ENCODE measurements around the gene B3GNT8. TPM values are rescaled to one million over a fixed set of nuclear protein-coding genes. Genes with fewer than 3 reads are reported as not detected.
"Not testable (repeated sequence)": the region's sequence is repeated elsewhere in the genome, so short reads cannot be mapped to it uniquely, and the experiment has no call there.

Gene B3GNT8
- total RNA-seq, 1 experiment from 2014 or later = 0.96 TPM

- H3K4me3 Mint-ChIP-seq = no peak overlapping the region
- Histone ChIP-seq H4K5ac (ENCODE audit: insufficient read length, low read depth, low read length) (no peak overlapping the region), H3K27me3 (ENCODE audit: insufficient read depth, low read length) (no peaks in the 10 kb centered on the region), H3K79me1 (ENCODE audit: insufficient read depth, low read depth, low read length, poor library complexity, severe bottlenecking) (no peaks in the 10 kb centered on the region), H3K9me3 (ENCODE audit: control insufficient read depth, low read depth, low read length) (peaks cover 43% of the 10 kb centered on the region), H3K56ac (ENCODE audit: insufficient read length, low read depth, low read length) (no peak overlapping the region), H3K27ac (ENCODE audit: insufficient read length, low read depth, low read length) (no peak overlapping the region), H2AFZ (ENCODE audit: low read length) (no peak overlapping the region), H3K79me2 (ENCODE audit: insufficient read depth, low read length) (no peaks in the 10 kb centered on the region), H3K4me2 (ENCODE audit: insufficient read depth, insufficient read length, low read length) (no peak overlapping the region), H3K4ac (ENCODE audit: low read depth, low read length) (no peak overlapping the region), H3K4me1 (ENCODE audit: insufficient read depth, low read length) (no peaks in the 10 kb centered on the region), H2BK15ac (ENCODE audit: low read depth, low read length) (no peak overlapping the region), H4K20me1 (ENCODE audit: control insufficient read depth, insufficient read depth, insufficient read length) (no peaks in the 10 kb centered on the region), H2BK20ac (ENCODE audit: low read depth, low read length, poor library complexity, severe bottlenecking) (no peak overlapping the region), H2BK12ac (ENCODE audit: insufficient read length, low read depth, low read length) (no peak overlapping the region), H3K23ac (ENCODE audit: insufficient read length, low read depth, low read length) (no peak overlapping the region), H3K23me2 (ENCODE audit: insufficient read length, low read depth, low read length, poor library complexity, severe bottlenecking) (no peaks in the 10 kb centered on the region), H2BK5ac (ENCODE audit: insufficient read length, low read length) (no peak overlapping the region), H4K8ac (replicated peaks; ENCODE audit: insufficient read length, low read depth, low read length) (no peak overlapping the region), H3T11ph (ENCODE audit: low read length) (no peak overlapping the region), H2BK120ac (ENCODE audit: low read depth, low read length, poor library complexity, severe bottlenecking) (no peak overlapping the region), H3K18ac (ENCODE audit: insufficient read length, low read depth, low read length) (no peak overlapping the region), H3K9ac (ENCODE audit: extremely low read depth, insufficient read length, low read length) (no peak overlapping the region), H3K14ac (ENCODE audit: insufficient read depth, low read length) (no peak overlapping the region), H4K91ac (ENCODE audit: insufficient read length, low read depth, low read length) (no peak overlapping the region), H2AK5ac (ENCODE audit: insufficient read length, low read length) (no peak overlapping the region)
- H3K9me3 Mint-ChIP-seq = peaks cover 72 to 85% of the 10 kb centered on the region in 2 experiments
- H3K36me3 Mint-ChIP-seq (ENCODE audit: insufficient read depth in 1 of 3, low read depth in 3 of 3) = peaks cover 0 to 9% (median 5%) of the 10 kb centered on the region in 3 experiments; a peak in 6 of 7 replicates
- DNase-seq = no peak
- no peak for TF ChIP-seq CTCF (conservative IDR thresholded peaks at IDR 0.05)
- no peak overlapping the region for H3K27ac Mint-ChIP-seq
- peaks cover 5% of the 10 kb centered on the region; the same call in 1 of the 2 replicates for H3K27me3 Mint-ChIP-seq (ENCODE audit: low read depth)
- H3K4me1 Mint-ChIP-seq = no peaks in the 10 kb centered on the region
Measured at GRCh38 chr19:41476583-41476982, 49.4 kb upstream of the B3GNT8 start.

GRCh38 chr19:41463257-41464256, 36.4 kb upstream of the B3GNT8 start:
- H3T11ph ChIP-seq (ENCODE audit: low read length); H3K36me3 Mint-ChIP-seq (ENCODE audit: insufficient read depth in 1 of 3, low read depth in 3 of 3); H3K27me3 Mint-ChIP-seq (ENCODE audit: low read depth); H3K27me3 ChIP-seq (ENCODE audit: insufficient read depth, low read length); H3K23me2 ChIP-seq (ENCODE audit: insufficient read length, low read depth, low read length, poor library complexity, severe bottlenecking); H3K79me1 ChIP-seq (ENCODE audit: insufficient read depth, low read depth, low read length, poor library complexity, severe bottlenecking); H4K91ac ChIP-seq (ENCODE audit: insufficient read length, low read depth, low read length); H3K56ac ChIP-seq (ENCODE audit: insufficient read length, low read depth, low read length); H2AFZ ChIP-seq (ENCODE audit: low read length); H4K8ac ChIP-seq (replicated peaks; ENCODE audit: insufficient read length, low read depth, low read length); H3K4me1 Mint-ChIP-seq; H3K79me2 ChIP-seq (ENCODE audit: insufficient read depth, low read length); H3K23ac ChIP-seq (ENCODE audit: insufficient read length, low read depth, low read length); H2BK5ac ChIP-seq (ENCODE audit: insufficient read length, low read length); H3K4ac ChIP-seq (ENCODE audit: low read depth, low read length); H2BK15ac ChIP-seq (ENCODE audit: low read depth, low read length); H3K4me2 ChIP-seq (ENCODE audit: insufficient read depth, insufficient read length, low read length); H2BK20ac ChIP-seq (ENCODE audit: low read depth, low read length, poor library complexity, severe bottlenecking); DNase-seq; H2BK120ac ChIP-seq (ENCODE audit: low read depth, low read length, poor library complexity, severe bottlenecking); H3K14ac ChIP-seq (ENCODE audit: insufficient read depth, low read length); H2AK5ac ChIP-seq (ENCODE audit: insufficient read length, low read length); H3K27ac ChIP-seq (ENCODE audit: insufficient read length, low read depth, low read length); H3K9ac ChIP-seq (ENCODE audit: extremely low read depth, insufficient read length, low read length); H2BK12ac ChIP-seq (ENCODE audit: insufficient read length, low read depth, low read length); H3K4me3 Mint-ChIP-seq; H3K27ac Mint-ChIP-seq; H4K5ac ChIP-seq (ENCODE audit: insufficient read length, low read depth, low read length); H4K20me1 ChIP-seq (ENCODE audit: control insufficient read depth, insufficient read depth, insufficient read length); H3K18ac ChIP-seq (ENCODE audit: insufficient read length, low read depth, low read length); H3K4me1 ChIP-seq (ENCODE audit: insufficient read depth, low read length): not testable (repeated sequence)
- H3K9me3 ChIP-seq (ENCODE audit: control insufficient read depth, low read depth, low read length) = peaks cover 43% of the 10 kb centered on the region
- no CpG with 5 or more reads among the region's 22 CpGs for WGBS (ENCODE audit: extremely low coverage, insufficient read length, low lambda C conversion rate)
- H3K9me3 Mint-ChIP-seq = peaks cover 48 to 70% of the 10 kb centered on the region in 2 experiments
